SK-N-SH (cell line): ENCODE results near the gene KIF2A. TPM values are rescaled to one million over a fixed set of nuclear protein-coding genes. Genes with fewer than 3 reads are reported as not detected.

ENCODE experiments used
- CTCF ChIA-PET: fragments of 300-600, 350-600 bp; formaldehyde crosslinking; extraction: SDS; loops from one replicate; lab custom pipeline; 2021; lab: Yijun Ruan, JAX
- POLR2A ChIA-PET: fragments of 350-600 bp; sonication (Branson Sonifier 250); formaldehyde crosslinking; extraction: SDS; loops from one replicate; lab custom pipeline; 2020; ENCODE audit warnings: antibody characterized with exemption, inconsistent platforms; lab: Yijun Ruan, JAX
- DNase-seq: peaks from one replicate; pipeline ENCODE4 v3.0.0; 2012
- H2AFZ ChIP-seq: fragments of 200-600 bp; sonication (generic); 2 replicates; pipeline ENCODE4 v1.8.1; 2016; ENCODE audit warnings: antibody characterized with exemption, mild to moderate bottlenecking, low read depth
- H3F3A ChIP-seq: fragments of 200-600 bp; sonication (generic); replicated peaks from 2 replicates; pipeline ENCODE3; 2016; ENCODE audit warnings: antibody characterized with exemption, mild to moderate bottlenecking; ENCODE audit not compliant: insufficient read depth
- H3K27ac ChIP-seq, 2 experiments: fragments of 200-500 bp in 1 of 2; fragments of 200-600 bp in 1 of 2; sonication (Bioruptor generic) in 1 of 2; sonication (generic), shearing (Covaris generic) in 1 of 2; 2 replicates each; pipeline versions ENCODE4 v1.5.1 to v1.6.1; 2014 to 2016; ENCODE audit warnings: low read depth in 2 of 2, inconsistent platforms in 1 of 2, low read length in 1 of 2, mild to moderate bottlenecking in 1 of 2, mixed read lengths in 1 of 2
- H3K27me3 ChIP-seq: fragments of 200-600 bp; sonication (generic), shearing (Covaris generic); 2 replicates; pipeline ENCODE4 v1.6.1; 2016; ENCODE audit warnings: mixed run types; ENCODE audit not compliant: insufficient read depth
- H3K36me3 ChIP-seq, 2 experiments: fragments of 200-500 bp in 1 of 2; fragments of 200-600 bp in 1 of 2; sonication (Bioruptor generic) in 1 of 2; sonication (generic) in 1 of 2; replicated peaks in 1 of 2; 2 replicates each; pipeline versions ENCODE3 to v1.5.1; 2014 to 2016; ENCODE audit warnings: low read length in 1 of 2, mild to moderate bottlenecking in 1 of 2; ENCODE audit not compliant: insufficient read depth in 2 of 2, control insufficient read depth in 1 of 2
- H3K4me1 ChIP-seq, 2 experiments: fragments of 200-500 bp in 1 of 2; fragments of 200-600 bp in 1 of 2; sonication (Bioruptor generic) in 1 of 2; sonication (generic), shearing (Covaris generic) in 1 of 2; 2 replicates each; pipeline versions ENCODE4 v1.5.1 to v1.6.1; 2014 to 2016; ENCODE audit warnings: low read depth in 1 of 2, low read length in 1 of 2, mixed run types in 1 of 2; ENCODE audit not compliant: insufficient read depth in 2 of 2, control insufficient read depth in 1 of 2
- H3K4me2 ChIP-seq: fragments of 200-600 bp; sonication (generic), shearing (Covaris generic); 2 replicates; pipeline ENCODE4 v1.6.1; 2017; ENCODE audit warnings: mixed run types
- H3K4me3 ChIP-seq, 2 experiments: fragments of 200-500 bp in 1 of 2; fragments of 200-600 bp in 1 of 2; sonication (Bioruptor generic) in 1 of 2; sonication (generic), shearing (Covaris generic) in 1 of 2; 2 replicates each; pipeline versions ENCODE4 v1.5.1 to v1.8.1; 2014 to 2016; ENCODE audit warnings: low read depth in 2 of 2, inconsistent platforms in 1 of 2, low read length in 1 of 2, mild to moderate bottlenecking in 1 of 2, mixed read lengths in 1 of 2, moderate library complexity in 1 of 2
- H3K79me2 ChIP-seq: fragments of 200-600 bp; sonication (generic); 2 replicates; pipeline ENCODE4 v1.8.1; 2017; ENCODE audit warnings: mild to moderate bottlenecking; ENCODE audit not compliant: insufficient read depth
- H3K9ac ChIP-seq: fragments of 200-600 bp; sonication (generic); 2 replicates; pipeline ENCODE4 v1.6.1; 2017; ENCODE audit warnings: mixed run types
- H3K9me2 ChIP-seq: fragments of 200-600 bp; sonication (generic); 2 replicates; pipeline ENCODE4 v1.6.1; 2017; ENCODE audit warnings: mixed run types
- H3K9me3 ChIP-seq: fragments of 200-600 bp; sonication (generic); 2 replicates; pipeline ENCODE4 v1.6.1; 2017; ENCODE audit warnings: mixed run types, mild to moderate bottlenecking, moderate library complexity
- H4K20me1 ChIP-seq: fragments of 200-600 bp; sonication (generic); 2 replicates; pipeline ENCODE4 v1.6.1; 2017; ENCODE audit warnings: mild to moderate bottlenecking, mixed run types; ENCODE audit not compliant: insufficient read depth
- MEF2A ChIP-seq: IDR thresholded peaks from 2 replicates; pipeline ENCODE4 v1.4.0; 2012; ENCODE audit warnings: low read depth, borderline replicate concordance
- RAD21 ChIP-seq: IDR thresholded peaks from 2 replicates; pipeline ENCODE4 v1.6.1; 2012; ENCODE audit warnings: mild to moderate bottlenecking, low read length
- RCOR1 ChIP-seq: fragments of 150-350 bp; IDR thresholded peaks from 2 replicates; pipeline ENCODE4 v1.6.1; 2017; ENCODE audit warnings: antibody characterized with exemption, low read length
- RXRA ChIP-seq: IDR thresholded peaks from 2 replicates; pipeline ENCODE4 v1.4.0; 2012; ENCODE audit warnings: low read depth, mild to moderate bottlenecking, borderline replicate concordance
- SIN3A ChIP-seq: IDR thresholded peaks from 2 replicates; pipeline ENCODE4 v1.6.1; 2012; ENCODE audit warnings: low read depth, mild to moderate bottlenecking, low read length, moderate library complexity, borderline replicate concordance
- SMC3 ChIP-seq: IDR thresholded peaks from 2 replicates; pipeline ENCODE4 v1.6.1; 2012; ENCODE audit warnings: low read depth, low read length, improper control_type of control experiment
- TEAD4 ChIP-seq: IDR thresholded peaks from 2 replicates; pipeline ENCODE4 v1.4.0; 2012; ENCODE audit warnings: mild to moderate bottlenecking, borderline replicate concordance; ENCODE audit not compliant: insufficient read depth
- WGBS: methylation state at CpG from one replicate; pipeline ENCODE4 v1.1.6; 2017; ENCODE audit warnings: low lambda C conversion rate; 5-methylcytosine and 5-hydroxymethylcytosine counted together
- polyA plus RNA-seq, 3 experiments: library from polyadenylated mRNA; depleted of rRNA; stranded (reverse); fragments of >200 nt; gene quantifications; 2 replicates each; pipeline ENCODE4 v1.2.3, GENCODE V29; 2012
- TF ChIP-seq, protein P1 (sequence below): fragments of 150-350 bp; IDR thresholded peaks from 2 replicates; pipeline ENCODE4 v1.6.1; 2016; ENCODE audit warnings: mild to moderate bottlenecking, low read depth, low read length
- TF ChIP-seq, protein P2 (sequence below): IDR thresholded peaks from 2 replicates; pipeline ENCODE4 v1.4.0; 2012; ENCODE audit warnings: low read depth, borderline replicate concordance
- TF ChIP-seq, protein P3 (sequence below): IDR thresholded peaks from 2 replicates; pipeline ENCODE4 v1.4.0; 2012; ENCODE audit warnings: low read depth

KIF2A gene
- polyA plus RNA-seq, 1 of the 3 experiments (the other 2 are of a cell fraction), result 14.3 TPM

DNA sequence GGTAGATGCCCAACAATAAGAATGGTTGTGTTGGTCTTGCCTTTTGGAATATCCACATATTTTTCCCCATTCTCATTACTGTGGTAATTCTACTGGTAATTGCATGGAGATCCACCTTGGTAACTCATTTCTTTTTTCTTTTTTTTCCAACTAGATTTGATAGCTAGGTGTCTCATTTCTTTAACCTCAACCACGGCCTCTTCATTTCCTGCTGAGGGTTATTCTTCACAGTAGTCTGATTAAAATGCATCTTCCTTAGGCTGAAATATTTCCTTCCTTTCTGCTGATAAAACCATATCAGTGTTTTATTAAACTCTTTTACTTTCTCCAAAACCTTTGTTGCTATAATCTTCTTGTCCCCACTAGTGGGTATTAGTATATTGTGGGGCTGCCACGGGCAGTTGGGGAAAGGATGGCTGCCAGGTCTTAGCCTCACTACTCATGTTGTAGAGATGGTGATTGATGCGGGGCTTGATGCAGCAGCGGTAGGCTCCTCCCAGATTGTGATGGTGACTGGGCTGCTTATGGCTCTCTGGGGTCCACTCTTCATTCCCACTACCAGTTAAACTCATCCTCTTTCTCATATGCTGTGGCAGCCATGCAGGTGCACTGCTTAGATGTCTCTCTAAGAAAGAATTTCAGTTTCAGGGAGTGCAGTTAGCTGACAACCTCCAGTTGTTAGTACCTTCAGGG is 35.9 kb downstream of the KIF2A start:
- ChIA-PET CTCF (no interaction called here), POLR2A (no interaction called here)
- Histone ChIP-seq H3K79me2 (peaks cover 95% of the 10 kb centered on the region), H2AFZ (no peak overlapping the region), H3K4me3 (no peak overlapping the region), H4K20me1 (peaks cover 43% of the 10 kb centered on the region; the same call in 1 of the 2 replicates), H3F3A (peaks cover 3% of the 10 kb centered on the region), H3K9me2 (no peaks in the 10 kb centered on the region), H3K4me1 (no peaks in the 10 kb centered on the region), H3K27ac (no peak overlapping the region), H3K4me2 (no peak overlapping the region), H3K27me3 (no peaks in the 10 kb centered on the region), H3K9ac (no peak overlapping the region), H3K9me3 (no peaks in the 10 kb centered on the region), H3K36me3 (peaks cover 0 to 1% of the 10 kb centered on the region in 2 experiments)
- TF ChIP-seq, protein P1, sequence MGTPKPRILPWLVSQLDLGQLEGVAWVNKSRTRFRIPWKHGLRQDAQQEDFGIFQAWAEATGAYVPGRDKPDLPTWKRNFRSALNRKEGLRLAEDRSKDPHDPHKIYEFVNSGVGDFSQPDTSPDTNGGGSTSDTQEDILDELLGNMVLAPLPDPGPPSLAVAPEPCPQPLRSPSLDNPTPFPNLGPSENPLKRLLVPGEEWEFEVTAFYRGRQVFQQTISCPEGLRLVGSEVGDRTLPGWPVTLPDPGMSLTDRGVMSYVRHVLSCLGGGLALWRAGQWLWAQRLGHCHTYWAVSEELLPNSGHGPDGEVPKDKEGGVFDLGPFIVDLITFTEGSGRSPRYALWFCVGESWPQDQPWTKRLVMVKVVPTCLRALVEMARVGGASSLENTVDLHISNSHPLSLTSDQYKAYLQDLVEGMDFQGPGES, result no peak
- no peak for TF ChIP-seq SIN3A
- TF ChIP-seq RAD21, result no peak
- TF ChIP-seq SMC3, result no peak
- 96% methylated on average over 4 of the region's 4 CpGs for WGBS
- DNase-seq, result no peak

DNA sequence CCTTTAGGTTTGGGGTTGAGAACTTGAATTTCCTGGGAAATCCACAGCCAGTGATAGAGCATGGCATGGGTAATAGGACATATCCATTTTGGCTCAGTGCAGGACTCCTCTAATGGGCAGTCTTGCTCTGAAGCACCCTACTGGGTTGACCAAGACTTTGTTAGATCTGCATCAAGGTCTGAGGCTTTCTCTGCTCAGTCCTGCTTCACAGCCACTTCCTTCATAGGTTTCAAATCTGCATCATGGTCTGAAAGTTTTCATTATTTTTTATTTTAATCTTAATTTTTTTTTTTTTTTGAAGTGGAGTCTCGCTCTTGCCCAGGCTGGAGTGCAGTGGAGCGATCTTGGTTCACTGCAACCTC is 36.5 kb downstream of the KIF2A start:
- Histone ChIP-seq H2AFZ (no peak overlapping the region), H3K4me2 (no peak overlapping the region), H3K4me1 (no peaks in the 10 kb centered on the region), H3K9ac (no peak overlapping the region), H3K9me2 (no peaks in the 10 kb centered on the region), H3K27ac (no peak overlapping the region), H3K9me3 (no peaks in the 10 kb centered on the region), H3K27me3 (no peaks in the 10 kb centered on the region), H3F3A (peaks cover 3% of the 10 kb centered on the region), H3K4me3 (no peak overlapping the region), H4K20me1 (peaks cover 39% of the 10 kb centered on the region; the same call in 1 of the 2 replicates), H3K36me3 (peaks cover 0 to 6% of the 10 kb centered on the region in 2 experiments), H3K79me2 (peaks cover 95% of the 10 kb centered on the region)
- ChIA-PET CTCF (no interaction called here), POLR2A (no interaction called here)
- WGBS, result 93% methylated on average over 2 of the region's 2 CpGs
- no peak for TF ChIP-seq TEAD4
- TF ChIP-seq RXRA, result no peak
- no peak for TF ChIP-seq RCOR1
- TF ChIP-seq, protein P2, sequence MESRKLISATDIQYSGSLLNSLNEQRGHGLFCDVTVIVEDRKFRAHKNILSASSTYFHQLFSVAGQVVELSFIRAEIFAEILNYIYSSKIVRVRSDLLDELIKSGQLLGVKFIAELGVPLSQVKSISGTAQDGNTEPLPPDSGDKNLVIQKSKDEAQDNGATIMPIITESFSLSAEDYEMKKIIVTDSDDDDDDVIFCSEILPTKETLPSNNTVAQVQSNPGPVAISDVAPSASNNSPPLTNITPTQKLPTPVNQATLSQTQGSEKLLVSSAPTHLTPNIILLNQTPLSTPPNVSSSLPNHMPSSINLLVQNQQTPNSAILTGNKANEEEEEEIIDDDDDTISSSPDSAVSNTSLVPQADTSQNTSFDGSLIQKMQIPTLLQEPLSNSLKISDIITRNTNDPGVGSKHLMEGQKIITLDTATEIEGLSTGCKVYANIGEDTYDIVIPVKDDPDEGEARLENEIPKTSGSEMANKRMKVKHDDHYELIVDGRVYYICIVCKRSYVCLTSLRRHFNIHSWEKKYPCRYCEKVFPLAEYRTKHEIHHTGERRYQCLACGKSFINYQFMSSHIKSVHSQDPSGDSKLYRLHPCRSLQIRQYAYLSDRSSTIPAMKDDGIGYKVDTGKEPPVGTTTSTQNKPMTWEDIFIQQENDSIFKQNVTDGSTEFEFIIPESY, result no peak
- TF ChIP-seq MEF2A, result no peak
- TF ChIP-seq, protein P3, sequence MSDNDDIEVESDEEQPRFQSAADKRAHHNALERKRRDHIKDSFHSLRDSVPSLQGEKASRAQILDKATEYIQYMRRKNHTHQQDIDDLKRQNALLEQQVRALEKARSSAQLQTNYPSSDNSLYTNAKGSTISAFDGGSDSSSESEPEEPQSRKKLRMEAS, result no peak
- DNase-seq, result no peak
